HG02642 (cell line): ENCODE measurements around the gene ZBTB5.
A peak's percentile ranks its signal among the peaks of the same experiment; 100 is the strongest.
"Not testable (repeated sequence)": the region's sequence is repeated elsewhere in the genome, so short reads cannot be mapped to it uniquely, and the experiment has no call there.

Source experiments
- ATAC-seq: cut with Tn5 transposase; IDR thresholded peaks from one replicate; pipeline ENCODE4 v1.9.1; 2021; ENCODE audit warnings: mild to moderate bottlenecking; ENCODE audit not compliant: unreplicated experiment, poor library complexity

The ZBTB5 gene

GRCh38 chr9:37426846-37427245 lies 38.4 kb downstream of the ZBTB5 start:
- no peak for ATAC-seq

GRCh38 chr9:37426431-37426830 lies 38.8 kb downstream of the ZBTB5 start:
- not testable (repeated sequence) for ATAC-seq

GRCh38 chr9:37425298-37425752 lies 39.9 kb downstream of the ZBTB5 start:
- ATAC-seq: no peak

GRCh38 chr9:37424686-37425297 lies 40.5 kb downstream of the ZBTB5 start:
- ATAC-seq: no peak

- no peak for ATAC-seq
These were observed 41.0 kb downstream of the ZBTB5 start for GRCh38 chr9:37424204-37424685.

- ATAC-seq: no peak
These were observed 41.7 kb downstream of the ZBTB5 start for GRCh38 chr9:37423508-37423907.

- peak; percentile 93 for ATAC-seq
These were observed 42.8 kb downstream of the ZBTB5 start, which contains the start of gene GRHPR for GRCh38 chr9:37422289-37423104. GRHPR (plus strand) TSS chr9:37422696; CDS start chr9:37422751, 55 bp downstream.

GRCh38 chr9:37421914-37422288 lies 43.3 kb downstream of the ZBTB5 start:
- no peak for ATAC-seq

- no peak for ATAC-seq
These were observed 44.7 kb downstream of the ZBTB5 start for GRCh38 chr9:37420271-37421215.

GRCh38 chr9:37419204-37419603 lies 46.0 kb downstream of the ZBTB5 start:
- no peak for ATAC-seq

- no peak for ATAC-seq
These were observed 47.2 kb downstream of the ZBTB5 start for GRCh38 chr9:37417857-37418618.

GRCh38 chr9:37417252-37417803 lies 47.9 kb downstream of the ZBTB5 start:
- no peak for ATAC-seq

- no peak for ATAC-seq
These were observed 50.1 kb downstream of the ZBTB5 start for GRCh38 chr9:37415011-37415719.

- ATAC-seq: no peak
These were observed 50.7 kb downstream of the ZBTB5 start for GRCh38 chr9:37414503-37414943.

GRCh38 chr9:37413311-37413710 lies 51.9 kb downstream of the ZBTB5 start:
- ATAC-seq: no peak

- no peak for ATAC-seq
These were observed 52.7 kb downstream of the ZBTB5 start for GRCh38 chr9:37412431-37413151.

- peak; percentile 33 for ATAC-seq
These were observed 54.1 kb downstream of the ZBTB5 start for GRCh38 chr9:37410969-37411785.
